HEK293 (cell line): Measurements from ENCODE around the gene CTPS1.

Source experiments
- CTCF ChIA-PET: fragments of 350-600 bp; formaldehyde crosslinking; extraction: SDS; loops from one replicate; lab custom pipeline; 2021; ENCODE audit warnings: antibody characterized with exemption; lab: Yijun Ruan, JAX
- POLR2A ChIA-PET: fragments of 300-600 bp; formaldehyde crosslinking; extraction: SDS; loops from one replicate; lab custom pipeline; 2020; ENCODE audit warnings: antibody characterized with exemption, inconsistent platforms; lab: Yijun Ruan, JAX
- H3K27ac ChIP-seq: fragments of 200-500 bp; sonication (Bioruptor generic); 2 replicates; pipeline ENCODE4 v1.5.1; 2014; ENCODE audit warnings: low read depth, low read length, control low read depth, inconsistent platforms; ENCODE audit errors: extremely low read depth
- H3K36me3 ChIP-seq, 2 experiments: fragments of 200-500 bp in 1 of 2; sonication (Bioruptor generic) in 1 of 2; 1 replicate in 1 of 2; 2 replicates in 1 of 2; pipeline ENCODE4 v1.5.1; 2014 to 2017; ENCODE audit warnings: inconsistent platforms in 2 of 2, low read length in 2 of 2; ENCODE audit not compliant: control insufficient read depth in 2 of 2, insufficient read depth in 1 of 2
- H3K4me1 ChIP-seq: fragments of 200-500 bp; sonication (Bioruptor generic); 2 replicates; pipeline ENCODE4 v1.5.1; 2014; ENCODE audit warnings: mild to moderate bottlenecking, low read length, inconsistent platforms; ENCODE audit not compliant: control insufficient read depth, insufficient read depth
- H3K4me3 ChIP-seq: 2 replicates; pipeline ENCODE4 v1.5.1; 2011; ENCODE audit warnings: low read depth, mild to moderate bottlenecking, control low read depth, low read length, moderate library complexity
- H3K9me3 ChIP-seq: fragments of 200-500 bp; sonication (Bioruptor generic); 2 replicates; pipeline ENCODE4 v1.5.1; 2014; ENCODE audit warnings: low read depth, low read length, inconsistent platforms; ENCODE audit not compliant: control insufficient read depth, insufficient read depth
- BCL11B ChIP-seq: fragments of 450-650 bp; formaldehyde crosslinking; IDR thresholded peaks from 2 replicates; pipeline ENCODE4 v1.5.1; 2016; ENCODE audit warnings: low read depth, missing biosample characterization, missing genetic modification characterization
- GLIS1 ChIP-seq: fragments of 450-650 bp; formaldehyde crosslinking; IDR thresholded peaks from 2 replicates; pipeline ENCODE4 v1.5.1; 2016; ENCODE audit warnings: missing biosample characterization, missing genetic modification characterization
- GLIS2 ChIP-seq: fragments of 450-650 bp; formaldehyde crosslinking; IDR thresholded peaks from 2 replicates; pipeline ENCODE4 v1.5.1; 2016; ENCODE audit warnings: missing biosample characterization, missing genetic modification characterization
- KLF9 ChIP-seq: fragments of 450-650 bp; formaldehyde crosslinking; IDR thresholded peaks from 2 replicates; pipeline ENCODE4 v1.5.1; 2016; ENCODE audit warnings: missing biosample characterization, missing genetic modification characterization, low read depth
- PRDM10 ChIP-seq: fragments of 450-650 bp; formaldehyde crosslinking; IDR thresholded peaks from 2 replicates; pipeline ENCODE4 v1.5.1; 2016; ENCODE audit warnings: missing biosample characterization, missing genetic modification characterization
- PRDM4 ChIP-seq: fragments of 450-650 bp; formaldehyde crosslinking; IDR thresholded peaks from 2 replicates; pipeline ENCODE4 v1.5.1; 2017; ENCODE audit warnings: missing biosample characterization, missing genetic modification characterization
- SCRT2 ChIP-seq: fragments of 450-650 bp; formaldehyde crosslinking; IDR thresholded peaks from 2 replicates; pipeline ENCODE4 v1.5.1; 2016; ENCODE audit warnings: missing biosample characterization, missing genetic modification characterization
- TRIM28 ChIP-seq: IDR thresholded peaks from 2 replicates; pipeline ENCODE4 v1.6.1; 2011; ENCODE audit warnings: low read length, control low read depth, borderline replicate concordance
- ZBTB48 ChIP-seq: fragments of 450-650 bp; formaldehyde crosslinking; IDR thresholded peaks from 2 replicates; pipeline ENCODE4 v1.5.1; 2016; ENCODE audit warnings: missing biosample characterization, missing genetic modification characterization
- ZFHX2 ChIP-seq: fragments of 450-650 bp; formaldehyde crosslinking; conservative IDR thresholded peaks from 2 replicates; pipeline ENCODE4 v1.5.1; 2016; ENCODE audit warnings: missing biosample characterization, missing genetic modification characterization
- ZFP69B ChIP-seq: fragments of 450-650 bp; formaldehyde crosslinking; IDR thresholded peaks from 2 replicates; pipeline ENCODE4 v1.5.1; 2016; ENCODE audit warnings: missing biosample characterization, missing genetic modification characterization
- ZIC2 ChIP-seq: fragments of 450-650 bp; formaldehyde crosslinking; IDR thresholded peaks from 2 replicates; pipeline ENCODE4 v1.5.1; 2016; ENCODE audit warnings: missing biosample characterization, missing genetic modification characterization
- ZNF157 ChIP-seq: fragments of 450-650 bp; formaldehyde crosslinking; IDR thresholded peaks from 2 replicates; pipeline ENCODE4 v1.5.1; 2016; ENCODE audit warnings: missing biosample characterization, missing genetic modification characterization
- ZNF202 ChIP-seq: fragments of 450-650 bp; formaldehyde crosslinking; IDR thresholded peaks from 2 replicates; pipeline ENCODE4 v1.5.1; 2016; ENCODE audit warnings: missing biosample characterization, missing genetic modification characterization, borderline replicate concordance
- ZNF548 ChIP-seq: fragments of 450-650 bp; formaldehyde crosslinking; IDR thresholded peaks from 2 replicates; pipeline ENCODE4 v1.5.1; 2016; ENCODE audit warnings: missing biosample characterization, missing genetic modification characterization
- ZNF626 ChIP-seq: fragments of 450-650 bp; sonication (Bioruptor Pico); formaldehyde crosslinking; IDR thresholded peaks from 2 replicates; pipeline ENCODE4 v1.5.1; 2018; ENCODE audit warnings: missing biosample characterization, missing genetic modification characterization, inconsistent platforms
- ZNF830 ChIP-seq: fragments of 450-650 bp; IDR thresholded peaks from 2 replicates; pipeline ENCODE4 v1.5.0; 2018; ENCODE audit warnings: missing biosample characterization, missing genetic modification characterization, low read depth, mild to moderate bottlenecking, moderate library complexity
- ZSCAN30 ChIP-seq: fragments of 450-650 bp; IDR thresholded peaks from 2 replicates; pipeline ENCODE4 v1.5.1; 2018; ENCODE audit warnings: missing biosample characterization, mild to moderate bottlenecking, missing genetic modification characterization, moderate library complexity

Gene CTPS1

GRCh38 chr1:41019353-41019745 is 39.9 kb downstream of the CTPS1 start:
- peaks cover 0 to 67% of the 10 kb centered on the region in 2 experiments; a peak in 1 of 3 replicates for H3K36me3 ChIP-seq
- POLR2A ChIA-PET = interaction anchor here (0.7 to 1.5 kb wide), 2 partner anchors 16 to 109 kb away, joined by 3 to 4 read pairs; no protein-coding TSS in a partner anchor
- H3K4me1 ChIP-seq = no peaks in the 10 kb centered on the region
- CTCF ChIA-PET = no interaction called here
- H3K4me3 ChIP-seq = no peak overlapping the region
- H3K9me3 ChIP-seq = no peaks in the 10 kb centered on the region
- H3K27ac ChIP-seq = no peak overlapping the region
- TF ChIP-seq ZSCAN30 = no peak
- TF ChIP-seq PRDM10 (tag by site-specific recombination) = 0 out of 2 replicates have a peak, but pooled peaks have one; percentile 36

GRCh38 chr1:41020109-41020576 is 40.6 kb downstream of the CTPS1 start:
- no peak overlapping the region; the same call in 1 of the 2 replicates for H3K27ac ChIP-seq
- no peaks in the 10 kb centered on the region for H3K9me3 ChIP-seq
- no peaks in the 10 kb centered on the region for H3K4me1 ChIP-seq
- no peak overlapping the region for H3K4me3 ChIP-seq
- TF ChIP-seq ZNF626 (tag by site-specific recombination) (no peak), ZNF830 (tag by site-specific recombination) (no peak), ZNF157 (tag by site-specific recombination) (no peak), ZIC2 (tag by site-specific recombination) (no peak)
- CTCF ChIA-PET = interaction anchor here (0.6 kb wide), 1 partner anchor 494 kb away, joined by 3 read pairs; no protein-coding TSS in a partner anchor
- POLR2A ChIA-PET = interaction anchor here (0.7 kb wide), 1 partner anchor 110 kb away, joined by 4 read pairs; no protein-coding TSS in a partner anchor
- H3K36me3 ChIP-seq = peaks cover 0 to 65% of the 10 kb centered on the region in 2 experiments; a peak in 1 of 3 replicates

- peaks cover 0 to 63% of the 10 kb centered on the region in 2 experiments; a peak in 1 of 3 replicates for H3K36me3 ChIP-seq
- no peak overlapping the region; the same call in 1 of the 2 replicates for H3K27ac ChIP-seq
- no peaks in the 10 kb centered on the region for H3K9me3 ChIP-seq
- no peak overlapping the region for H3K4me3 ChIP-seq
- ChIA-PET CTCF (interaction anchor here (0.6 kb wide), 1 partner anchor 494 kb away, joined by 3 read pairs; no protein-coding TSS in a partner anchor), POLR2A (no interaction called here)
- no peaks in the 10 kb centered on the region for H3K4me1 ChIP-seq
- peak; percentile 65; the same call in 1 of the 2 replicates for TF ChIP-seq GLIS1 (tag by site-specific recombination)
- no peak for TF ChIP-seq TRIM28
- peak; percentile 58 for TF ChIP-seq ZIC2 (tag by site-specific recombination)
- TF ChIP-seq GLIS2 (tag by site-specific recombination) = peak; percentile 29; the same call in 1 of the 2 replicates
- TF ChIP-seq ZBTB48 = peak; percentile 36; the same call in 1 of the 2 replicates
- 0 out of 2 replicates have a peak, but pooled peaks have one; percentile 20 for TF ChIP-seq ZFHX2 (tag by site-specific recombination)
These were observed 41.2 kb downstream of the CTPS1 start for GRCh38 chr1:41020654-41021053.

GRCh38 chr1:41021526-41022308 is 42.2 kb downstream of the CTPS1 start, which contains the start of gene SLFNL1:
Gene SLFNL1 (minus strand): TSS chr1:41021725. CDS start chr1:41020660, 1,065 bp downstream.
- Histone ChIP-seq H3K9me3 (no peaks in the 10 kb centered on the region), H3K4me3 (no peak within 1 kb of the TSS), H3K27ac (no peak within 1 kb of the TSS; the same call in 1 of the 2 replicates), H3K36me3 (peaks cover 0 to 63% of the 10 kb centered on the region in 2 experiments; a peak in 2 of 3 replicates), H3K4me1 (no peaks in the 10 kb centered on the region)
- ChIA-PET POLR2A (interaction anchor here (1.2 kb wide), 1 partner anchor 16 kb away, joined by 3 read pairs; no protein-coding TSS in a partner anchor), CTCF (interaction anchor here (2.1 to 2.7 kb wide), 2 partner anchors 13 to 102 kb away, joined by 6 read pairs; no protein-coding TSS in a partner anchor)
- TF ChIP-seq BCL11B (no peak), KLF9 (tag by site-specific recombination) (peak; percentile 59; the same call in 1 of the 2 replicates), ZBTB48 (peak; percentile 82), ZNF202 (tag by site-specific recombination) (no peak), PRDM4 (tag by site-specific recombination) (no peak), ZNF548 (tag by site-specific recombination) (no peak), ZFP69B (tag by site-specific recombination) (peak; percentile 90), SCRT2 (peak; percentile 65)
